GM04504 (cell line): Measurements from ENCODE around the gene TIRAP.

Experiments
- DNase-seq: peaks from one replicate; pipeline ENCODE4 v3.0.0-alpha.2; 2012; ENCODE audit warnings: low read depth

Gene TIRAP

DNA sequence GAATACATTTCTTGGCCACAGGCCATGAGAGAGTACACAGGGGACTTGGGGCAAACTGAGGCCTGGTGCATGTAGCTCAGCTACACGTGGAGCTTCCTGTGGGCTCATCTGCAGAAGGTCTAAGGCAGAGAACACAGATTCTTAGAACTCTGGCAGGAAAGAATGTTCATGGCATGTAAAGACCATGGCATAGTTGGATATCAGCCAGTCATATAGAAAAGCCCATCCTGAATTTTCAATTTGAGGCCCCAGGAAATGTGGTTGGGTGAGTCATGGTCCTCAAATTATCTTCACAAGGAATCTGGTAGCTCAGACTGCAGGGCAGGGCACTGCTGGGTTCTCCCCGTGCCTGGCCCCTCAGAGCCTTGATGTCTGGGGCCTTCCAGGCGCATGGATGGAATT lies 58.9 kb downstream of the TIRAP start:
- DNase-seq, result no peak

DNA sequence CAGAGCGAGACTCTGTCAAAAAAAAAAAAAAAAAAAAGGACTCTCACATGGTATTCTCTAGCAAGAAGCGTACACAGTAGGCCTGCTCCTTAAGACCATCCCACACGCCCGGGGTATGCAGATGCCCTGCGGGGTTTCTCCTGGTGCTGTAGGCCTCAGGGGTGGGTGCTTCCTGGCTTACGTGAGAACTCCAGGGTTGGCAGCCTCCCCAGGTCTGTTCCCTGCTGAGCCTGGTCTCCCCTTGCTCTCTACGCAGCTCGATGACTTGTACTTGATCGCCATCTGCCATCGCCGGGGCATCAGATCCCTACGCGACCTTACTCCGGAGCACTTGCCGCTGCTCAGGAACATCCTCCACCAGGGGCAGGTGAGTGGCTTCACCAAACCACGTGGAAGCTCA lies 60.2 kb downstream of the TIRAP start:
- no peak for DNase-seq
